Mammary epithelial cell (primary cell): ENCODE data around the gene MYL5.

ENCODE experiments used
- CTCF ChIP-seq, 2 donors: IDR thresholded peaks in 1 of 2; conservative IDR thresholded peaks in 1 of 2; 2 replicates each; pipeline ENCODE4 v1.5.1; 2011 to 2012; ENCODE audit warnings: inconsistent platforms in 2 of 2, low read length in 2 of 2, mild to moderate bottlenecking in 2 of 2, control low read depth in 1 of 2, low read depth in 1 of 2; ENCODE audit not compliant: insufficient read depth in 1 of 2; ENCODE audit errors: extremely low read depth in 1 of 2
- EZH2 ChIP-seq: IDR thresholded peaks from 2 replicates; pipeline ENCODE4 v1.6.1; 2012; ENCODE audit warnings: low read length, inconsistent platforms, borderline replicate concordance

GRCh38 chr4:630656-631055 lies 43.7 kb upstream of the MYL5 start:
- TF ChIP-seq CTCF (conservative IDR thresholded peaks at IDR 0.05 in 1 of 2, IDR thresholded peaks at IDR 0.05 in 1 of 2; ENCODE audit: extremely low read depth in 1 of 2, insufficient read depth in 1 of 2, low read depth in 1 of 2, low read length in 2 of 2) (no peak), EZH2 (no peak)
